ENCODE measurements around the gene PRKCZ.

- TF ChIP-seq MAX (IDR thresholded peaks at IDR 0.05) (no peak), ATF3 (IDR thresholded peaks at IDR 0.05) (no peak), RAD21 (IDR thresholded peaks at IDR 0.05) (no peak), FOXA1 (IDR thresholded peaks at IDR 0.05) (no peak), JUND (IDR thresholded peaks at IDR 0.05) (no peak), GABPA (IDR thresholded peaks at IDR 0.05 in 1 of 2, conservative IDR thresholded peaks at IDR 0.05 in 1 of 2) (no peak), TAF1 (conservative IDR thresholded peaks at IDR 0.05) (no peak), YY1 (IDR thresholded peaks at IDR 0.05) (no peak), SP1 (IDR thresholded peaks at IDR 0.05) (no peak), NR2F2 (IDR thresholded peaks at IDR 0.05) (no peak), RXRA (IDR thresholded peaks at IDR 0.05) (no peak), EGR1 (IDR thresholded peaks at IDR 0.05; ENCODE audit: low read depth in 2 of 2) (no peak)
- TF ChIP-seq, protein P1, sequence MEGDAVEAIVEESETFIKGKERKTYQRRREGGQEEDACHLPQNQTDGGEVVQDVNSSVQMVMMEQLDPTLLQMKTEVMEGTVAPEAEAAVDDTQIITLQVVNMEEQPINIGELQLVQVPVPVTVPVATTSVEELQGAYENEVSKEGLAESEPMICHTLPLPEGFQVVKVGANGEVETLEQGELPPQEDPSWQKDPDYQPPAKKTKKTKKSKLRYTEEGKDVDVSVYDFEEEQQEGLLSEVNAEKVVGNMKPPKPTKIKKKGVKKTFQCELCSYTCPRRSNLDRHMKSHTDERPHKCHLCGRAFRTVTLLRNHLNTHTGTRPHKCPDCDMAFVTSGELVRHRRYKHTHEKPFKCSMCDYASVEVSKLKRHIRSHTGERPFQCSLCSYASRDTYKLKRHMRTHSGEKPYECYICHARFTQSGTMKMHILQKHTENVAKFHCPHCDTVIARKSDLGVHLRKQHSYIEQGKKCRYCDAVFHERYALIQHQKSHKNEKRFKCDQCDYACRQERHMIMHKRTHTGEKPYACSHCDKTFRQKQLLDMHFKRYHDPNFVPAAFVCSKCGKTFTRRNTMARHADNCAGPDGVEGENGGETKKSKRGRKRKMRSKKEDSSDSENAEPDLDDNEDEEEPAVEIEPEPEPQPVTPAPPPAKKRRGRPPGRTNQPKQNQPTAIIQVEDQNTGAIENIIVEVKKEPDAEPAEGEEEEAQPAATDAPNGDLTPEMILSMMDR (IDR thresholded peaks at IDR 0.05; ENCODE audit: low read depth, low read length, missing input control): no peak
- TF ChIP-seq, protein P2, sequence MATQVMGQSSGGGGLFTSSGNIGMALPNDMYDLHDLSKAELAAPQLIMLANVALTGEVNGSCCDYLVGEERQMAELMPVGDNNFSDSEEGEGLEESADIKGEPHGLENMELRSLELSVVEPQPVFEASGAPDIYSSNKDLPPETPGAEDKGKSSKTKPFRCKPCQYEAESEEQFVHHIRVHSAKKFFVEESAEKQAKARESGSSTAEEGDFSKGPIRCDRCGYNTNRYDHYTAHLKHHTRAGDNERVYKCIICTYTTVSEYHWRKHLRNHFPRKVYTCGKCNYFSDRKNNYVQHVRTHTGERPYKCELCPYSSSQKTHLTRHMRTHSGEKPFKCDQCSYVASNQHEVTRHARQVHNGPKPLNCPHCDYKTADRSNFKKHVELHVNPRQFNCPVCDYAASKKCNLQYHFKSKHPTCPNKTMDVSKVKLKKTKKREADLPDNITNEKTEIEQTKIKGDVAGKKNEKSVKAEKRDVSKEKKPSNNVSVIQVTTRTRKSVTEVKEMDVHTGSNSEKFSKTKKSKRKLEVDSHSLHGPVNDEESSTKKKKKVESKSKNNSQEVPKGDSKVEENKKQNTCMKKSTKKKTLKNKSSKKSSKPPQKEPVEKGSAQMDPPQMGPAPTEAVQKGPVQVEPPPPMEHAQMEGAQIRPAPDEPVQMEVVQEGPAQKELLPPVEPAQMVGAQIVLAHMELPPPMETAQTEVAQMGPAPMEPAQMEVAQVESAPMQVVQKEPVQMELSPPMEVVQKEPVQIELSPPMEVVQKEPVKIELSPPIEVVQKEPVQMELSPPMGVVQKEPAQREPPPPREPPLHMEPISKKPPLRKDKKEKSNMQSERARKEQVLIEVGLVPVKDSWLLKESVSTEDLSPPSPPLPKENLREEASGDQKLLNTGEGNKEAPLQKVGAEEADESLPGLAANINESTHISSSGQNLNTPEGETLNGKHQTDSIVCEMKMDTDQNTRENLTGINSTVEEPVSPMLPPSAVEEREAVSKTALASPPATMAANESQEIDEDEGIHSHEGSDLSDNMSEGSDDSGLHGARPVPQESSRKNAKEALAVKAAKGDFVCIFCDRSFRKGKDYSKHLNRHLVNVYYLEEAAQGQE (IDR thresholded peaks at IDR 0.05): no peak
Observed at GRCh38 chr1:2168090-2168489, 117.9 kb downstream of the PRKCZ start.
